Activated T-helper 1 cell treated with anti-CD3 and anti-CD28 coated beads, Interleukin-12 subunit alpha, Interleukin-12 subunit beta, Interleukin-2, Interleukin-4 antibody, amounts not matched to agents 30 ng/mL and 10 ng/mL and 1 ng/mL, durations not matched to agents 14 hours and 24 hours and 36 hours (primary cell): ENCODE data around the gene STOML1. TPM values are rescaled to one million over a fixed set of nuclear protein-coding genes. Genes with fewer than 3 reads are reported as not detected.

Experiments
- DNase-seq: peaks from one replicate; pipeline ENCODE4 v3.0.0; 2021; ENCODE audit warnings: low spot score
- H3K27ac Mint-ChIP-seq: one replicate; pipeline ENCODE4 v1.8.0; 2021; ENCODE audit warnings: mild to moderate bottlenecking, mixed read lengths
- H3K27me3 Mint-ChIP-seq: one replicate; pipeline ENCODE4 v1.8.0; 2022; ENCODE audit warnings: mild to moderate bottlenecking, moderate library complexity, mixed read lengths; ENCODE audit not compliant: insufficient read depth
- H3K36me3 Mint-ChIP-seq: one replicate; pipeline ENCODE4 v1.8.0; 2021; ENCODE audit warnings: low read depth, mixed read lengths
- H3K4me1 Mint-ChIP-seq: one replicate; pipeline ENCODE4 v1.8.0; 2021; ENCODE audit warnings: low read depth, mixed read lengths
- H3K4me3 Mint-ChIP-seq: one replicate; pipeline ENCODE4 v1.8.0; 2021; ENCODE audit warnings: mild to moderate bottlenecking, moderate library complexity, mixed read lengths
- H3K9me3 Mint-ChIP-seq: one replicate; pipeline ENCODE4 v1.8.0; 2021; ENCODE audit warnings: mixed read lengths
- intact Hi-C: fragments of 100-400 bp; cut with micrococcal nuclease; formaldehyde crosslinking; loops from one replicate; pipeline ENCODE4 v1.15.1; 2024
- total RNA-seq: library from RNA; stranded (reverse); gene quantifications from 2 replicates; pipeline ENCODE4 v1.2.3, GENCODE V29; 2022

Gene STOML1
- total RNA-seq, 1 donor from 2014 or later: 10.6 TPM

DNA sequence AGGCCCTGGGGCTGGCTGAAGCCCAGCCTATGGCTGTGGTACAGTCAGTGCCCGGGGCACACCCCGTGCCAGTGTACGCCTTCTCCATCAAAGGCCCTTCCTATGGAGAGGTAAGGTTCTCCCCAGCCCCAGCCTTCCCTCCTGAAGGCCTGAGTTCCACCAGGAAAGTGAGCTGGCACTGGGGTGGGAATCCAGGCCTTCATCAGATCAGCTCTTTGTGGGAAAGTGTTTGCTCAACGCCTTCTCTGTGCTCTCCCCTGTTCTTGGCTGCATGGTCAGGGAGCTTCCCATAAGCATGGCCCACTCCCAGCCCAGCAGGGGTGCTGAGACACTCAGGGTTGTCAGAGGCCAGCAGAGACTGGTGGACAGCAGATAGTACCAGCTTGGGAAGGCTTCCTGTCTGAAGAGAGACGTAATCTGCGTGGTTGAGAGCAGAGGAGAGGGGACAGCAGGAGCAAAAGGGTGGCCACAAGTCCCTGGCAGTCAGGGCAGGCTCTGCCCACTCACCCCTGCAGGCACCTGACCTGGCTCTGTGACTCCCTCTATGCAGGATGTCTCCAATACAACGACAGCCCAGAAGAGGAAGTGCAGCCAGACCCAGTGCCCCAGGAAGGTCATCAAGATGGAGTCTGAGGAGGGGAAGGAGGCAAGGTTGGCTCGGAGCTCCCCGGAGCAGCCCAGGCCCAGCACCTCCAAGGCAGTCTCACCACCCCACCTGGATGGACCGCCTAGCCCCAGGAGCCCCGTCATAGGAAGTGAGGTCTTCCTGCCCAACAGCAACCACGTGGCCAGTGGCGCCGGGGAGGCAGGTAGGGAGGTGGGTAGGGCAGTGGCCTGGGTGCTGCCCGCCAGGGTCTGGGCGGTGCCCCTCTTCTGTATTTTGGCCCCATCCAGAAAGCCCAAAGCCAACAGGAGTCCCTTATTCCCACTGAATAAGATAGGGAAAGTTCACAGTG lies 40.8 kb upstream of the STOML1 start:
- Mint-ChIP-seq H3K27me3 (no peaks in the 10 kb centered on the region), H3K9me3 (no peaks in the 10 kb centered on the region), H3K36me3 (peaks cover 39% of the 10 kb centered on the region), H3K27ac (peak overlapping the region; percentile 12), H3K4me3 (no peak overlapping the region), H3K4me1 (no peaks in the 10 kb centered on the region)
- intact Hi-C loops: no loop called here
- no peak for DNase-seq

DNA sequence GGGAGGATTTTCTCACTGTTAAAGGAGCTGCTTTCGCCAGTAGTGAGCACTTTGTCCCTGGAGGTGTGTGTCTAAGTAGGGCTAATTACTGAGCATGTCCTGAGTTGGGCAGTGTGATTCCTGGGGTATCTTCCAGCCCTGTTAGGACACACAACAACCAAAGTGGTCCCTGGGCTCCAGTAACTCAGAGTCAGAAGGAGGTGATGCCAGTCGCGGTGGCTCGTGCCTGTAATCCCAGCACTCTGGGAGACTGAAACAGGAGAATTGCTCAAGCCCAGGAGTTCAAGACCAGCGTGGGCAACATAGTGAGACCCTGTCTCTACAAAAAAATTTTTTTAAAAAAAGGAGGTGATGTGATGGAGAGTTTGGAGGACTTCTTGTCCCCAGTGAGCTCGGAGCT lies 40.0 kb upstream of the STOML1 start:
- H3K36me3 Mint-ChIP-seq: peaks cover 33% of the 10 kb centered on the region
- no peaks in the 10 kb centered on the region for H3K4me1 Mint-ChIP-seq
- no peak for DNase-seq
- H3K27me3 Mint-ChIP-seq: no peaks in the 10 kb centered on the region
- H3K9me3 Mint-ChIP-seq: no peaks in the 10 kb centered on the region
- H3K27ac Mint-ChIP-seq: no peak overlapping the region
- H3K4me3 Mint-ChIP-seq: no peak overlapping the region
- intact Hi-C loops: no loop called here

DNA sequence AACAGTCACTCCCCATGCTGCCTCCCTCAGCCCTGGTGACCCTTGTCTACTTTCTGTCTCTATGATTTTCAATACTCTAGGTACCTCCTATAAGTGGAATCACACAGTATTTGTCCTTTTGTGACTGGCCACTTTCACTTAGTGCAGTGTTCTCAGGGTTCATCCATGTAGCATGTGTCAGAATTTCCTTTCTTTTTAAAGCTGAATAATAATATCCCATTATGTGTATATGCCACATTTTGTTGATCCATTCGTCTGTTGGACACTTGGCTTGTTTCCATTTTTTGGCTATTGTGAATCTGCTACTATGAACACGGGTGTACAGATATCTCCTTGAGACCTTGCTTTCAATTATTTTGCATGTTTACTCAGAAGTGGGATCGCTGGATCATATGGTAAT lies 36.6 kb upstream of the STOML1 start:
- H3K4me3 Mint-ChIP-seq: no peak overlapping the region
- no peak for DNase-seq
- peaks cover 2% of the 10 kb centered on the region for H3K4me1 Mint-ChIP-seq
- intact Hi-C loops: no loop called here
- H3K27me3 Mint-ChIP-seq: no peaks in the 10 kb centered on the region
- no peaks in the 10 kb centered on the region for H3K9me3 Mint-ChIP-seq
- no peak overlapping the region for H3K27ac Mint-ChIP-seq
- peaks cover 35% of the 10 kb centered on the region for H3K36me3 Mint-ChIP-seq

DNA sequence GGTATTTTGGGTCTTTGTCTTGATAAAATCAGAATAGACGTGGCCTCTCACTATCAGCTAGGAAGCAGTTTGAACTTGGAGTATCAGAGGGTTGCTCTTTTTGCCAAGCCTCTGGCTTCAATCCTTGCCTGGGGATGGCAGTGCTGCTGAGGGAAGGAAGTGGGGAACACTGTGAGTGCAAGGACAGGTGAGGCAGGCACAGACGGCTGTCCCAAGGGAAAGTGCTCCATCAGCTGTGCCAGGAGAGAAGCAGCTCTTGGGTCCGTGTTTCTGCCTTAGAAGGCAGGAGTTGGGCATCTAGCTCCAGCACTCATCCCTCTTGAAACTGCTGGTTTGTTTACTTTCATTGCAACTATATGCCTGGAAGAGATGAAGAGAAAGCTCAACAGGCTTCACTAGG lies 35.6 kb upstream of the STOML1 start:
- H3K27me3 Mint-ChIP-seq: no peaks in the 10 kb centered on the region
- H3K27ac Mint-ChIP-seq: no peak overlapping the region
- DNase-seq: no peak
- intact Hi-C loops: no loop called here
- H3K9me3 Mint-ChIP-seq: no peaks in the 10 kb centered on the region
- peaks cover 41% of the 10 kb centered on the region for H3K36me3 Mint-ChIP-seq
- H3K4me1 Mint-ChIP-seq: peaks cover 6% of the 10 kb centered on the region
- H3K4me3 Mint-ChIP-seq: no peak overlapping the region

DNA sequence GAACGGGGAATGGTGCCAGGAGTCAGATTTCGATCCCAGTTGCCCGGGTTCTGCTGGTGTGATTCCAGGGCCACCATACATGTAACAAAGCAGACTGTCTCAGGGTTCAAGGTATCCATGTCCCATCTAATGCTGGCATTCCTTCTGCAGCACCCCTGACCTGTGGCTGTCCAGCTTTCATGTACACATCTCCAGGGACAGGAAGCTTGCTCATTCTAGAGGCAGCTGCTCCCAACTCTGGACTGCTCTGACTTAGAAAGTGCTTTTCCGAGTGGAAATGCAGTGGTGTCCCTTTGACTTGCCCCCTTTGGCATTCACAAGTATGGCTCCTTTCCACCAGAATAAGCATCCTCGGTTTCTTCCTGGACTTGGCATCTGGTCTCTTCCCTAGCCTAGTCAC lies 33.3 kb upstream of the STOML1 start:
- no peak for DNase-seq
- Mint-ChIP-seq H3K36me3 (peaks cover 37% of the 10 kb centered on the region), H3K9me3 (no peaks in the 10 kb centered on the region), H3K4me3 (no peak overlapping the region), H3K27me3 (no peaks in the 10 kb centered on the region), H3K4me1 (peaks cover 9% of the 10 kb centered on the region), H3K27ac (no peak overlapping the region)
- intact Hi-C loops: no loop called here

DNA sequence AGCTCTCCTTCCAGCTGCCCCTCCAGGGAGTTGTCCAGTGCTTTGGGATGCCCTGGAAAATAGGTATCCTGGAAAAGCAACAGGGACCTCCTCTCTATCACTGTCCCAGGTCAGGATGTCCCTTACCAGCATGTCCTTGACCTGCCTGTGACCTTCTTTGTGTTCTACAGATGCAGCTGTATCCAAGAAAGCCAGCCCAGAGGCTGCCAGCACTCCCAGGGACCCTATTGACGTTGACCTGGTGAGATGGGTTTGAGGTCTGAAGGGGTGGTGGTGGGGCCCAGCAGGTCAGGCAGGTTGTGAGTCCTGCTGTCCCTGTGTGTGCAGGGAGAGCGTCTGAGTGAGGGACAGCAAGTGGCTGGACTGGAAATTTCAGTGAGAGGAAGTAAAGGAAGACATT lies 32.6 kb upstream of the STOML1 start:
- Mint-ChIP-seq H3K36me3 (peaks cover 34% of the 10 kb centered on the region), H3K27me3 (no peaks in the 10 kb centered on the region), H3K4me3 (no peak overlapping the region), H3K4me1 (peaks cover 17% of the 10 kb centered on the region), H3K27ac (no peak overlapping the region), H3K9me3 (no peaks in the 10 kb centered on the region)
- DNase-seq: no peak
- intact Hi-C loops: no loop called here

DNA sequence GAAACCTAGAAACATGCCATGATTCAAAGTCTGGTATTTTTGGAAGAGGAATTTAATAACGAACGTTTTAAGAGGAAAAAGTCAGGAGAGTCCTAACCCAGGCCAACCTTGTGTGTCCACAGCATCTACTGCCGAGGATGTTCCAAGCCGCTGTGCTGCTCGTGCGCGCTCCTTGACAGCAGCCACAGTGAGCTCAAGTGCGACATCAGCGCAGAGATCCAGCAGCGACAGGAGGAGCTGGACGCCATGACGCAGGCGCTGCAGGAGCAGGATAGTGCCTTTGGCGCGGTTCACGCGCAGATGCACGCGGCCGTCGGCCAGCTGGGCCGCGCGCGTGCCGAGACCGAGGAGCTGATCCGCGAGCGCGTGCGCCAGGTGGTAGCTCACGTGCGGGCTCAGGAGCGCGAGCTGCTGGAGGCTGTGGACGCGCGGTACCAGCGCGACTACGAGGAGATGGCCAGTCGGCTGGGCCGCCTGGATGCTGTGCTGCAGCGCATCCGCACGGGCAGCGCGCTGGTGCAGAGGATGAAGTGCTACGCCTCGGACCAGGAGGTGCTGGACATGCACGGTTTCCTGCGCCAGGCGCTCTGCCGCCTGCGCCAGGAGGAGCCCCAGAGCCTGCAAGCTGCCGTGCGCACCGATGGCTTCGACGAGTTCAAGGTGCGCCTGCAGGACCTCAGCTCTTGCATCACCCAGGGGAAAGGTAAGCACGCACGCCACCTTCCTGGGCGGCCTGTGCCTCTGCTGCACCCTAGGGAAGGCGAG lies 30.8 kb upstream of the STOML1 start:
- DNase-seq: no peak
- Mint-ChIP-seq H3K27me3 (no peaks in the 10 kb centered on the region), H3K4me1 (peaks cover 19% of the 10 kb centered on the region), H3K4me3 (no peak overlapping the region), H3K36me3 (peaks cover 30% of the 10 kb centered on the region), H3K9me3 (no peaks in the 10 kb centered on the region), H3K27ac (no peak overlapping the region)
- intact Hi-C loops: no loop called here

DNA sequence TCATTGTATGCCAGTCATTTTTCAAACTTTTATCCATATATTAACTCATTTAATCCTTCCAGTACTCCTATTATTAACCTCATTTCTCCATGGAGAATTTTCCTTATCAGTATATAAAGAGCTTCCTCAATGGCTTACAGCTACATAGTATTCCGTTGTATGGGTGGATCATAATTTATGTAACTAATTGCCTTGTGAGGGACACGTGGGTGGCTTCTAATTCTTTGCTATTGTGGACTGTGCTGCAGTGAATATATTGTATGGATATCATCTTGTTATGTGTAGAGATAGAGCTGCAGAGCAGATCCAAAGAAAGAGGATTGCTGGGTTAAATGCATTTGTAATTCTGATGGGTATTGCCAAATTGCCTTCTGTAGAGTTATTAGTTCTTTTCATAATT lies 27.6 kb upstream of the STOML1 start:
- intact Hi-C loops: no loop called here
- DNase-seq: no peak

DNA sequence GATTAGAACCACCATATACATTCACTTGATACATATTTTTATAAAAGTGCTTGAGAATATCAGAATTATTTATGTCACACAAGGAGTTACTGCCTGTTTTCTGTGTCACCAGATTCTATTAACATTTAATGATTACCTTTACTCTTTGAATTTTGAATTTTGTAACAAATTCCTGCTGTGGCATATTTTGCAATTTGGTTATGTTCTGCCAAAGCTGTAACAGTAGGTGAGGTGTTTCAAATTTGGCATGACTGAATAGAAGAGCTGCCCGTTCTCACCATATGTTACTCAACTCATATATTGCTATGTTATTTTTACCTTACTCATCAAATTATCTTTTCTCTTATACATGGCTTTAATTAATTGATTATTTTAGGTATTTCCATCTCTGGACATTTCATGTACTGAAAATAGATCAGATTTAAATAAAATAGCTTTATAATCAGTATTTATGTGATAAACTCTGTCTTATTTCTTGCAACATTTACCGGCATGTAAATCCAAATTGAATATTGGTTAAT lies 21.3 kb upstream of the STOML1 start:
- no peaks in the 10 kb centered on the region for H3K9me3 Mint-ChIP-seq
- peaks cover 45% of the 10 kb centered on the region for H3K4me1 Mint-ChIP-seq
- peaks cover 34% of the 10 kb centered on the region for H3K36me3 Mint-ChIP-seq
- no peak for DNase-seq
- H3K27me3 Mint-ChIP-seq: no peaks in the 10 kb centered on the region
- no peak overlapping the region for H3K4me3 Mint-ChIP-seq
- intact Hi-C loops: no loop called here
- no peak overlapping the region for H3K27ac Mint-ChIP-seq

More for the DNA sequence above, 27.6 kb upstream of the STOML1 start:
- H3K27me3 Mint-ChIP-seq: no peaks in the 10 kb centered on the region
- peaks cover 30% of the 10 kb centered on the region for H3K4me1 Mint-ChIP-seq
- H3K27ac Mint-ChIP-seq: no peak overlapping the region
- H3K9me3 Mint-ChIP-seq: no peaks in the 10 kb centered on the region
- H3K4me3 Mint-ChIP-seq: no peak overlapping the region
- peaks cover 30% of the 10 kb centered on the region for H3K36me3 Mint-ChIP-seq

DNA sequence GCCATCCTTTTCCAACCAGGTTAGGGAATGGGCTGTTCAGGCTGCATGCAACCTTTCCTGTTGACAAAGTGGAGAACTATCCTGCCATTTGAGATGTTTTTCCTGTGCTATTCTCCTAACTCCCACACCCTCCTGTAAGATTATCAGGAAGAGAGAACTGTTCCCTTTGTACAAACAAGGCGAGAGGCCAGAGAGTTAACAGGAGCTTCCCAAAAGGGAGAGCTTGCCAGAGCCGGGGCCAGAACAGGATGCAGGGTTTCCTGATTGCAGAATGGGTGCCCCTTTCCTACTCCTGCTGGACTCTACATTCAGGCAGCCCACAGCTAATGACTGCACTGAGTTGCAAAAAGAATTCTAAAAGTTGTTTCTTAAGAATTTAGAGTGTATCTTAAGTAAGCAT lies 19.5 kb upstream of the STOML1 start:
- H3K4me1 Mint-ChIP-seq: peaks cover 63% of the 10 kb centered on the region
- no peak overlapping the region for H3K4me3 Mint-ChIP-seq
- peaks cover 42% of the 10 kb centered on the region for H3K36me3 Mint-ChIP-seq
- intact Hi-C loops: no loop called here
- no peak for DNase-seq
- no peak overlapping the region for H3K27ac Mint-ChIP-seq
- H3K9me3 Mint-ChIP-seq: no peaks in the 10 kb centered on the region
- no peaks in the 10 kb centered on the region for H3K27me3 Mint-ChIP-seq

DNA sequence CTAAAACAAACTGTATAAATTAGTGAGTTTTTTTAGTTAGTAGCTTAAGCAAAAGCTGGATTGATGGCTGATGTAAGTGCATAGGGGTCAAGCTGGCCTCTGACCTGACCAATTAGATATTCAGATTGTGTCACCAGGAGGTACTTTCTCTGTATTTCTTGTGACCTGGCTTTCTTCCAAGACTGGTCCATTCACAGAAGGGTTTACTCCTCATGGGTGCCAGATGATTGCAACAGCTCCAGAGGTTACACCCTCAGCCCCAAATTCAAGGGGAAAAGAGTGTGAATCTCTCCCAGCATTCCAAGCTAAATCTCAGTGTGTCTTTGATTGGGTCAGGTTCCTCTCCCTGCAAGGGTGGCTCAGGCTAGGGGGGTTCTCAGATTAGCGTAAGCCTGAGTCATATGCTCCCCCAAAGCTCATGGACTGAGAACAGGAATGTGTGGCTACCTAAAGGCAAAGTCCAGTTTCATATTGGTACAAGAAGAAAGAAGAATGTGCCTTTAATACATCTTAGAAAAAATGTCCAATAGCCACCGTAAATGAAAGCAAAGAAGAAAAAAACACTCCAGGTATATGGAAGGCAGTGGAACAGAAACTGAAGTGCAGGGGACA lies 18.9 kb upstream of the STOML1 start:
- no peak overlapping the region for H3K27ac Mint-ChIP-seq
- no peak for DNase-seq
- H3K27me3 Mint-ChIP-seq: no peaks in the 10 kb centered on the region
- intact Hi-C loops: no loop called here
- H3K4me3 Mint-ChIP-seq: no peak overlapping the region
- no peaks in the 10 kb centered on the region for H3K9me3 Mint-ChIP-seq
- H3K36me3 Mint-ChIP-seq: peaks cover 45% of the 10 kb centered on the region
- peaks cover 69% of the 10 kb centered on the region for H3K4me1 Mint-ChIP-seq

DNA sequence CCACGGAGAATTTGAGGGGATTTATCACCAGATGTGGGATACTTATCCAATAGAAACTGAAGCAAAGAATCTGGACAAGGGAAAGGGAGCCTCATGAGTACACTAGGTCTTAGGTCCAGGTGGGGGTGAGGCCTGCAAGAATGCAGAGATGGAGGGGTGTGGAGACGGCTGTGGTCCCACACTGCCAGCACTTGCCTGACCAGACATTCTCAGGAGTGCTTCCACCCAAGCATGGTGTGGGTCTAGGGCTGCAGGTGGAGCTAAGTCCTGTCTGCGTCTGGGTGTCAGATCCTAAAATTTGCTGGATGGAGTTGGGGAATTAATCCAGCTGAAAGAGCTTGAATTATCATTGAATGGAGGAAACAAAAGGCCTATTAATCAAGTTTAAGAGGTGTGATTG lies 16.8 kb upstream of the STOML1 start:
- H3K27ac Mint-ChIP-seq: peak overlapping the region; percentile 45
- peaks cover 71% of the 10 kb centered on the region for H3K4me1 Mint-ChIP-seq
- H3K9me3 Mint-ChIP-seq: no peaks in the 10 kb centered on the region
- no peaks in the 10 kb centered on the region for H3K27me3 Mint-ChIP-seq
- DNase-seq: no peak
- intact Hi-C loops: loop anchor here (2.0 kb wide), 1 partner anchor 1632 kb away; the partner anchor contains the start of gene HEXA
- H3K4me3 Mint-ChIP-seq: no peak overlapping the region
- peaks cover 44% of the 10 kb centered on the region for H3K36me3 Mint-ChIP-seq
